IPS-NIHi7 (cell line): Measurements from ENCODE around the gene RUFY3.
"Not testable (repeated sequence)": the region's sequence is repeated elsewhere in the genome, so short reads cannot be mapped to it uniquely, and the experiment has no call there.

Experiments
- DNase-seq: peaks from one replicate; pipeline ENCODE4 v3.0.0; 2012; ENCODE audit warnings: mixed read lengths; ENCODE audit errors: extremely low spot score

RUFY3 gene

GRCh38 chr4:70840631-70841030, 118.9 kb downstream of the RUFY3 start:
- not testable (repeated sequence) for DNase-seq

- DNase-seq = no peak
These were observed 119.4 kb downstream of the RUFY3 start for GRCh38 chr4:70841211-70841610.

- DNase-seq = no peak
These were observed 120.2 kb downstream of the RUFY3 start for GRCh38 chr4:70841951-70842350.

GRCh38 chr4:70842761-70843435, 121.1 kb downstream of the RUFY3 start:
- no peak for DNase-seq

GRCh38 chr4:70844180-70844579, 122.4 kb downstream of the RUFY3 start:
- DNase-seq = no peak

- no peak for DNase-seq
These were observed 127.5 kb downstream of the RUFY3 start for GRCh38 chr4:70849291-70849690.

- DNase-seq = no peak
These were observed 133.7 kb downstream of the RUFY3 start for GRCh38 chr4:70855464-70855863.
